Skeletal muscle cell (primary cell): ENCODE measurements around the gene ADK.
A peak's percentile ranks its signal among the peaks of the same experiment; 100 is the strongest.
"Not testable (repeated sequence)": the region's sequence is repeated elsewhere in the genome, so short reads cannot be mapped to it uniquely, and the experiment has no call there.

Source experiments
- DNase-seq: peaks from one replicate; pipeline ENCODE4 v3.0.0-alpha.2; 2010; ENCODE audit warnings: low read depth
- H3K4me3 ChIP-seq: 2 replicates; pipeline ENCODE4 v1.5.1; 2011; ENCODE audit warnings: low read depth, mild to moderate bottlenecking, control low read depth, low read length, moderate library complexity

ADK gene

GRCh38 chr10:74139981-74140380 lies 11.0 kb upstream of the ADK start:
- no peak for DNase-seq
- no peak overlapping the region for H3K4me3 ChIP-seq

DNA sequence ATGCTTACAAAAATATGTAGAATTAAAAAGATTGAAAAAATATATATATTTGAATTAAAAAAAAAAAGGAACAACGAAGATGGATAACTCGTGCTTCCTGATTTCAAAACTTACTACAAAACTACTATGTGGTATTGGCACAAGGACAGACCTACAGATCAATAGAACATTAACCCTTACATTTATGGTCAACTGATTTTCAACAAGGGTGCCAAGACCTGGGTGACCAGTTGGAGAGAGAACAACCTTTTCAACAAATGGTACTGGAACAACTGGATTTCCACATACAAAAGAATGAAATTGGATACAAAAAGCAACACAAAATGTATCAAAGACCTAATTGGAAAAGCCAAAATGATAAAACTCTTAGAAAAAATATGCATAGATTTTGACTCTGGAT lies 10.5 kb upstream of the ADK start:
- DNase-seq, result no peak
- H3K4me3 ChIP-seq, result no peak overlapping the region

DNA sequence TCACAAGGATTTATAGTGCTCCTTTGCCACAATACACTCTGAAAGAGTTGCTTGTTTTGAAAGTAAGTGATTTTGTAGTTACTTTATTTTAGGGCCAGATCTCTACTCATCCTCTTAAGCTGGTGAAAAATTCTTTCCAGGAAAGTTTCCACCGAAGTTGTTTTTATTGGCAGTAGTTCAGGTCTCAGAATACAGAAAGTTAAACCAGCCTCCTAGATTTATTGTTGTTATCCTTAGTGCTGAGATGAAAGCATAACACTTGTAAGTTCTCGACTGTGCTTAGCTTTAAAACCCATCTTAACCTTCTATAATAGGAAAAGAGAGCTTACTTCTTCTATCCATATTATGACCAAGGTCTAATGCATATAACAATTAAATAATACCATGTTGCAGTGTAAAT lies 5.9 kb upstream of the ADK start:
- peak; percentile 53 for DNase-seq
- no peak overlapping the region for H3K4me3 ChIP-seq

GRCh38 chr10:74146980-74147379 lies 4.0 kb upstream of the ADK start:
- DNase-seq, result not testable (repeated sequence)

GRCh38 chr10:74150204-74150989 lies 624 bp upstream of the ADK start, which contains the start of gene AP3M1:
Gene AP3M1 (minus strand): TSS chr10:74150828. CDS start chr10:74138379, 12,449 bp downstream.
- H3K4me3 ChIP-seq, result peak within 1 kb of the TSS; percentile 81
- DNase-seq, result no peak

More at GRCh38 chr10:74146980-74147379, 4.0 kb upstream of the ADK start:
- not testable (repeated sequence) for H3K4me3 ChIP-seq

DNA sequence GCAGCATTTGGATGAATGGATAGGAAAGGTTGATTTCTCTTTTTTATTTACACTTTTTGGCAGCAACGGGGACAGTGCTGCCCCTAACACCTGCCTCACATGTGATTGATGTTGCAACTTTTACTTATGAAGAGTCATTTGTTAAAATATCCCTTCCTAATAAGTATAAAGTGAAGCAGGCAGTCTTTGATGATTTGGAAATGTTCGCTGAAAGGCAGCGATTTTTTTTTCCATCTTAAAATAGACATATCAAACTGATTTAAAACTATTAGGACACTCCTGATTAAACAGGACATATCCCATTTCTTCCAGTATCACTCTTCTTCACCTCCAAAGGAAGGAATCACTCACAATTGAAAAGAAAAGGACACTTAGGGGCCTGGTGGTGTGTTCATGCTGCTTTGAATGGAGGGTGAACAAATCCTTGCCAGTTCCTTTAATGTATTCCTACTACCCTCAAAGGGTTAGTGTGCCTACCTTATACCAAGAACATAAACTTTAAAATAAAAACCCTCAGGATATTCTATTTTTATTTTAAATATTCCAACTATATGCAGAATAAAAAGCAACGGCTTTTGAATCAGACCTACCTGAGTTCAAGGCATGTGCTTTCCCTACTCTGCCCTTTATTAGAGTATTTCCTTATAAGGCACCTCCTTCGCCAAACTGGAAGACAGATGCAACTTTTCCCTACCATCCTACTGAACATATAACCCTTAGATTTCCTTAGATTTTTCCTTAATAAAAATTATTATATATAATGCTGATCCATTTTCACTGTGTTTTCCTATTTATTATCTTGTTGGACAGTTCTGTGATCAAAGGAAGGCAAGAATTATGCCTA lies 1.1 kb downstream of the ADK start:
- no peak for DNase-seq

DNA sequence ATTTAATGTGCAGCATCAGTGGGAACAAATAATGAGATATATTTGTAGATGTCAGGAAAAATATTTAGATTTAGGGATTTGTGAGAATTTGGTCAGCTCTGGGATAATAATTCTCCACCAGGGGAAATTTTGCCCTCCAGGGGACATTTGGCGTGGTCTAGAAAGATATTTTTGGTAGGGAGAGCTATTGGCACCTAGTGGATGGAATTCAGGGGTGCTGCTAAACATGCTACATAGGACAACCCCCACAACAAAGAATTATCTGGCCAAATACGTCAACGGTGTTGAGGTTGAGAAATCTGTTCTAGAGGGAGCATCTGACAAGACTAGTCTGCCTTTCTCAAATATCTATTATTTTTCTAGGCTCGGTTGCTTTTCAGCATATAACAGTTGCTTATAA lies 2.1 kb downstream of the ADK start:
- no peak for DNase-seq
- no peak overlapping the region for H3K4me3 ChIP-seq

More for the DNA sequence above, 1.1 kb downstream of the ADK start:
- H3K4me3 ChIP-seq, result peak overlapping the region; percentile 81

DNA sequence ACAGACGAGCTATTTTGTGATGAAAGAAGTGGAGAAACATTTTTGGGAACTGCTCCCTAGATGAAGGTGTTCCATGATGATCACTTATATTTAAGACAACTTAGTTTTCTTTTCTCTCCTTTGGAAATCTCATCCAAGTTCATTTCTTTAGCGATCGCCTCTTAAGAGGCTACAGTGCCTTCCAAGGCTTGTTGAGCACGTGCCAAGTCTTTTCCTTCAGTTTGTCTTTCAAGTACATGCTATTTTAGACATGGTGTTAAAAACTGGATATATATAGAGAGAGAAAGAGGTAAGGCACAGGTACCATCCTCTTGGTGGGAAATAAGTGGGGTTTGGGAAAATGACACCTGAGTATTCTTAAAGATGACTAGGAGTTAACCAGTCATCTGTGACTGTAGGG lies 2.7 kb downstream of the ADK start:
- DNase-seq, result no peak
- H3K4me3 ChIP-seq, result no peak overlapping the region

GRCh38 chr10:74156919-74157289 lies 5.9 kb downstream of the ADK start:
- H3K4me3 ChIP-seq, result no peak overlapping the region
- DNase-seq, result no peak

- no peak for DNase-seq
- no peak overlapping the region for H3K4me3 ChIP-seq
These were observed 9.0 kb downstream of the ADK start for GRCh38 chr10:74160013-74160412.

GRCh38 chr10:74163319-74164068 lies 12.5 kb downstream of the ADK start:
- no peak for DNase-seq
- no peak overlapping the region for H3K4me3 ChIP-seq

- H3K4me3 ChIP-seq, result no peak overlapping the region
- DNase-seq, result no peak
These were observed 13.9 kb downstream of the ADK start for GRCh38 chr10:74164716-74165529.

GRCh38 chr10:74165530-74165901 lies 14.5 kb downstream of the ADK start:
- no peak for DNase-seq

GRCh38 chr10:74167443-74167842 lies 16.4 kb downstream of the ADK start:
- DNase-seq, result no peak

More at GRCh38 chr10:74165530-74165901, 14.5 kb downstream of the ADK start:
- no peak overlapping the region for H3K4me3 ChIP-seq

DNA sequence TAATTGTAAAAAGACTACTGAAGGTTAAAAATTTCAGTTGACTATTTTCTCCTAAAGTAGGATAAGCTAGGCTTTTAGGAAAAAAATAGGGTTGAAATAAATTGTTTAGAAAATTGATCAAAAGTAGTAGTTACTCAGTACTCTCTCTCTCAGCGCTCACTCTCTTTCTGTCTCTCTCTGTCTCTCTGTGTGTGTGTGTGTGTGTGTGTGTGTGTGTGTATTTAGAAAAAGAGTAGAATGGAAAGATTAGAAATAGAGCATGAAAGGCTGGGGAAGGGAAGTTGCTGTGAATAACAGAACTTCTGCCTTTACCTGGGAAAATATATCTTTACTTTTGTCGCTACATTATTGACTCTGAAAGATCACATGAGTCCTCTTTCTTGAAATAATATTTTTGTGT lies 20.6 kb downstream of the ADK start:
- DNase-seq, result no peak
- H3K4me3 ChIP-seq, result no peak overlapping the region

More at GRCh38 chr10:74167443-74167842, 16.4 kb downstream of the ADK start:
- no peak overlapping the region for H3K4me3 ChIP-seq

GRCh38 chr10:74174521-74174920 lies 23.5 kb downstream of the ADK start:
- no peak for DNase-seq
- H3K4me3 ChIP-seq, result no peak overlapping the region

GRCh38 chr10:74175510-74176379 lies 24.7 kb downstream of the ADK start:
- DNase-seq, result no peak

More at GRCh38 chr10:74175510-74176379, 24.7 kb downstream of the ADK start:
- H3K4me3 ChIP-seq, result peak overlapping the region; percentile 92
